Adrenal gland (tissue), 5 donors: ENCODE data around the gene CDK6.

Source experiments
- CTCF ChIP-seq, 6 experiments: fragments of 450-650 bp in 4 of 6; fragments of 200-600 bp in 2 of 6; sonication (generic) in 1 of 6; IDR thresholded peaks; 1 replicate in 5 of 6; 2 replicates in 1 of 6; pipeline versions ENCODE4 v1.5.1 to v1.8.0; 2016 to 2021; ENCODE audit warnings: antibody characterized with exemption in 6 of 6, mild to moderate bottlenecking in 2 of 6, moderate library complexity in 1 of 6
- POLR2A ChIP-seq, 2 donors: fragments of 450-650 bp; IDR thresholded peaks; one replicate each; pipeline ENCODE4 v1.6.1; 2017; ENCODE audit warnings: antibody characterized with exemption in 2 of 2, mild to moderate bottlenecking in 2 of 2, moderate library complexity in 1 of 2
- donor health status: DM: no; HTN: no; CAD: no.

GRCh38 chr7:92841192-92841591 is 4.8 kb upstream of the CDK6 start:
- no peak for TF ChIP-seq POLR2A (IDR thresholded peaks at IDR 0.05)
- TF ChIP-seq CTCF (IDR thresholded peaks at IDR 0.05) = no peak
